Daoy (cell line): ENCODE data around the gene TBC1D2B. TPM values are rescaled to one million over a fixed set of nuclear protein-coding genes. Genes with fewer than 3 reads are reported as not detected.
"Not testable (repeated sequence)": the region's sequence is repeated elsewhere in the genome, so short reads cannot be mapped to it uniquely, and the experiment has no call there.

Experiments used
- DNase-seq: peaks from one replicate; pipeline ENCODE4 v3.0.0-alpha.2; 2015; ENCODE audit warnings: low read depth
- total RNA-seq: library from RNA; depleted of rRNA; stranded (reverse); fragments of >200 nt; shearing (Covaris generic); gene quantifications from 2 replicates; pipeline ENCODE4 v1.2.3, GENCODE V29; 2014

The TBC1D2B gene
- total RNA-seq, 1 experiment from 2014 or later: 8.2 TPM

GRCh38 chr15:78003539-78004008 lies 73.9 kb downstream of the TBC1D2B start:
- DNase-seq: no peak

DNA sequence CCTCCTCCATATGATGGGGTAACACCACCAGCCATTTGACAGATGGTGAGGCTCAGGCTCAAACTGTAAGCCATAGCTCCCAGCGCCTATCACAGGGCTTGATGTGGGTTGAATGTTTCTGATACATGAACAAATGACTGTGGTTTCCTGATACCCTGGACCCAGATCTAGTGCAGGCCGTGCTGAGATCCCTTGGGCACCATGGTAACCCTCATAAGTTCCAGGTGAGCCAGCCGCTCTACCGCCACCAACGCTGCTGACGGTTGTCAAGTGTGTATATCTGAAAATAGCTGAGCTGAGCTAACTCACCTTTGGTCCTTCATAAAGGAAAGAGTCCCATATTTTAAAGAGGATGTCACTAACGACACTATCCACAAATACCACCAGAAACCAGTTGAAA lies 74.5 kb downstream of the TBC1D2B start:
- no peak for DNase-seq

- DNase-seq: no peak
Observed at GRCh38 chr15:78001656-78002055, 75.9 kb downstream of the TBC1D2B start.

- DNase-seq: no peak
Observed at GRCh38 chr15:78000927-78001249, 76.6 kb downstream of the TBC1D2B start.

GRCh38 chr15:78000091-78000926 lies 77.2 kb downstream of the TBC1D2B start:
- peak; percentile 77 for DNase-seq

DNA sequence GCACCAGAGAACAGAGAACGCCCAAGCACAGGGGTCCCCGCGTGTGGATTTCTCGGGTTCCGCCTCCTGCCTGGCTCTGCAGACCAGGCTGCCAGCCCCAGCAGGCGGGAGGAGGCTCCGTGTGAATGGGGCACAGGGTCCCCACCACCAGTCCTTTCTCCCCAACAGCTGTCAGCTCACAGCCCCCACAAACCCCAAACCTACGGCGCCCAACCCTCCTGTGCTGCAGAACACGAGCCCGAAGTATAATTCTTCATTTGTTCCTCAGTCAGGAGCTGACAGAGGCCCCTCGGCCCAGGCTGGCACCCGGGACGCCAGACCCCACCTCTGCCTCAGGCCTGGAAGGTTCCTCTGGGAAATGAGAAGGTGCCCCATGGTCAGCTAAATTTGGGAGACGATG lies 78.0 kb downstream of the TBC1D2B start:
- DNase-seq: no peak

- no peak for DNase-seq
Observed at GRCh38 chr15:77998592-77998991, 78.9 kb downstream of the TBC1D2B start.

GRCh38 chr15:77997761-77998554 lies 79.6 kb downstream of the TBC1D2B start:
- DNase-seq: not testable (repeated sequence)

DNA sequence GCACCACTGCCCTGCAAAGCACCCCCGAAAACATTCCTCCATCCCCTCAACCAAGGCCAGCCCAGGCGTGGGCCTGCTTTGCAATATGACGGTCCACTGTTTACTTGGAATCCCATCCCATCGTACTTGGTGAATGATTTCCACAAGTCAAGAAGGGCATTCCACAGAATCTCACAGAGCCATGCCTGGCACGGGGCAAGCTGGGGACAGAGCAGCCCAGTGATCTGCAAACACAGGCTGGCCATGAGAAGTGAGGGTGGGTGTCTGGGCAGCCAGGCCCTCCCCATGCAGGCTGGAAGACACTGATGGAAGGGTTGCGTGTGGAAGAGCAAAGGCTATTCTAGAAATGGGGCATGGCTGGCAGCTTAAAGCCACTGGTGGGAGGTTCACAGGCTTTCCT lies 80.3 kb downstream of the TBC1D2B start:
- DNase-seq: not testable (repeated sequence)

DNA sequence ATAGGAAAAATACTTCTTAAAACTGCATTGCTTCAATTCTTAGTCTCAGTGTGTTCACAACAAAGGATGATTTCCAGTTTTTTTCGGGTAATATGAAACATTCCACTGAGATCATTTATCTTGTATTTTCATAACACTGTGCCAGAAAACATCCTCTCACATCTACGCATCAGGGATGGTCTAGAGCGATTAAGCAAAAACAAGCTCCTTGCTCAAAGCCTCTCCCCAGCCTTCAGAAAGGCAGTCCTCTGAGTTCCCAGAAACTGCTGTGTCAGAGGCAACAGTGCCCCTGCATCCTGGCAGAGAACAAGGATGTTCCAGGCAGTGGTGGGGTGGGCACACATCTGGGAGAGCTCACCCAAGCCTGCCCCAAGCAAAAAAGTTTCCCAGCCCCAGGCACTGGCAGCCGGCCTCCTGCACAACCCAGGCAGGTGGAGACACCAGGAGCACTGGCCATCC lies 80.8 kb downstream of the TBC1D2B start:
- not testable (repeated sequence) for DNase-seq

- DNase-seq: not testable (repeated sequence)
Observed at GRCh38 chr15:77996226-77996625, 81.3 kb downstream of the TBC1D2B start.

GRCh38 chr15:77995537-77995918 lies 82.0 kb downstream of the TBC1D2B start:
- not testable (repeated sequence) for DNase-seq

DNA sequence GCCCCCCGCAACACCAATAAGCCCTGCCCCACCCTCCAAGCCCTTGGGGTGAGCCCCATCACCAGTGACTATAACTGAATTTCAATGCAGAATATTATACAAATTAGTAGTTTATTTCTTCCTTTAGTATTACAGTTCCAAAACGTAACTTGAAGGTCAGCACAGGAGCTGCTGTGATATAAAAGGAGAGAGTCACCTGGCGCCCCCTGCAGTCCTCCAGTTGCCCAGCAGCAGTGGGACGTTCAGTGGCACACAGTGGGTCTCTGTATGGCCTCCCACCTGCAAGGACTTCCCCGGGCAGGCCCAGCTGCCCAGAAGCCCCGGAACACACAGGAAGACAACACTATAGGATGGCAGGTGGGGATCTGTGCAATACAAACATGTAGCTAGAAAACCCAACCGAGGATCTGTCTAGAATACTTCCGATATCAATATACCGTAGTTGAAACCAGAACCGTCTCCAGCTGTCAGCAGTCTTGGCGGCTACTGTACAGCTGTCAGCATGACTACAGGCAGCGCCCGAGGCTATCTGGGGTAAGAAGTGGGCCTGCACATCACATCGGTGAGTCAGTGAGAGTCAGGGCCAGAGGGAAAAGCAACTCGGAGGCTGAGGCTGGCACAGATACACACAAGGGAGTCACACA lies 82.5 kb downstream of the TBC1D2B start:
- DNase-seq: peak; percentile 93

DNA sequence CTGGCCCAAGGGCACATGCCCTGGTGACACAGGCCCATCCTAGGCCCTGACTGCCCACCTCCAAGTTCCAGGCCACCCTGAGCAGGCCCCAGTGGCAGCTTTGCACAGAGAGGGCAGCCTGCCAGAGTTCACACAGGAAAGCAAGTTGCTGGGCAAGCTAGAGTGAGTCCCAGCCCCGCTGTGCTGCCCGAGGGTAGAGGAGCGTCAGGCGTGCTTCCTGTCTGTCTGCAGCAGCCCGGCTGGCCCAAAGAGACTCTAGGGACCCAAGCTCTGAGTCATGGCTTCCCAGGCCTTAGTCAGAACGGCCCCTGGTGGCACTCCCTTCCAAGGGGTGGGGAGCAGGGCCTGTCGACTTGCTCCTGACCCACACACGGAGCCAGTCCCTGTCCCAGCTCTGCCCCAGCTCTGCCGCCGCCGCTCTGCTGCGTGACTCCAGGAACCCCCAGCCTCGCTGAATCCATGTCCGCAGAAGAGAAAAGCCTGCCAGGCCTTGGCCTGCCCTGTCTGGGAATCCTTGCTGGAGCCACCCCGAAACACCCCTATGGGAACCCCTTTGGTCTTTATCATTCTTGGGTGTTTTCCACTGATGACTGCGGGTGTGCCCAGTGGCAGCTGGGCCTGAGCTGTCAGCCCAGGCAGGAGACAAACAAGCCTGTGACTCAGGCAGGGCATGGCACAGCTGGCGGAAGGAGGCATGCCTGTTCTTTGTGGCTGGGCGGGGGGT lies 83.4 kb downstream of the TBC1D2B start:
- peak; percentile 98 for DNase-seq

DNA sequence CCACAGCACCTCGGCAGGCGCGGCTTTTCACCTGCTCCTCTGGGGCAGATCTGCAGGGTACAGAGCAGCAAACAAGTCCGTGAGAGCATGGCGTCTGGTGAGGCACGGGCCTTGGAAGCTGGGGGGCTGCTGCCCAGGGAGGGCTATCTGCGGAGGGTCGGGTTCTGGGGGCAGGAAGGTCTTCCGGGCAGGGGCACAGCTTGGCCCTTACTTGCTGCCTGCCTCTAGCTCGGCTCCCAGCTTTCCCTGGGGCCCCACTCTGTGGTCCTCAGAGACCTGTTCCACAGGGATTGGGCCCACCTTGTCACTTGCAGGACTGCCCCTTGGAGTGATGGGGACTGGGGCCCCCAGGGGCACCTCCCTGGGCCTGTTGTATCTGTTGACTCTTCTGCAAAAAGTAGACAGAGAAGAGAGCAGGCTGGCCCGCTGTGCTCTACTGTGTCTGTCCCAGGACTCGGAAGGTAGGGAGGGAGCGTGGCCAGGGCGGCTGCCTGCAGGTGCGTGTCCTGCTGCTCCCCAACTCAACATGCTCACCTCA lies 84.1 kb downstream of the TBC1D2B start:
- no peak for DNase-seq

GRCh38 chr15:77992356-77993222 lies 84.9 kb downstream of the TBC1D2B start:
- DNase-seq: no peak

DNA sequence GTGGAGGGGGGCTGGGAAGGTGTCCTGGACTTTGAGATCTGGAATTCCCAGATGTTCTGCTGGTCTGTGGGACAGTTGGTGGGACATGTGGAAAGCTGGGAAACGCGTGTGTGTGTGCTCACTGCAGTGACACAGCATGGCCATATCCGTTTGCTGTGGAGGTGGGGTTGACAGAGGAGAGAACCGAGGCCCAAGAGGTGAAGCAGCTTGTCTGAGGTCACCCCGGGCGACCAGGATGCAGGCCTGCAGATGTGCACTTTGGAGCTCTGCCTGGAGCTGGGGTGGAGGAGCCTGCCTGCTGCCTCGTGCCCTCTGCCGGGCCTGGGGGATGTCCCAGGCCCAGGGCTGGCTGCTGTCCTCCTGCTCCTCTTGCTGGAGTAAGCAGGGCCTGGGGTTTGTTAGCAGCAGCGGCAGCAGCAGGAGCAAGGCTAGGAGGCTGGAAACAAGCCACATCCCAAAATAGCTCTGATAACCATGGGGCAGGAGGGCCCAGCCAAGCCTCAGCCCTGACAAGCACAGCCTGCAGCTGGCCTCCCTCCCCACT lies 85.8 kb downstream of the TBC1D2B start:
- not testable (repeated sequence) for DNase-seq

DNA sequence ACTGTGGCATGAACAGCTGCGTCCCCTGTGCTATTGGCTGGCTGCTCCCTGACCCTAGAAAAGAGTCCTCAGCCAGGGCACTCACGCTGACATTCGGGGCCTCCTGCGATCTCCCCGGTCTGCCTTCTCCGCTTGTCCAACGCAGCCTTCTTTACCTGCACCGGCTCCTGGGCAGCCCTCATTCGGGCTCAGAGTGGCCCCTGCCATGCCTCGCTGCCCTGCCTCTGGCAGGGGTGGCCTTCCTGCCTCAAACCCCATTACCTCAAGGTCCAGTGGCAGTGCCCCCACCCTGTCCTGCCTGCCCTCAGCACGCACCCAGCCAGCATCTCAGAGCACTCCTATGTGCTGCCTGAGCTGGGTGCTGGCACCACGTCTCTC lies 86.5 kb downstream of the TBC1D2B start:
- DNase-seq: no peak

DNA sequence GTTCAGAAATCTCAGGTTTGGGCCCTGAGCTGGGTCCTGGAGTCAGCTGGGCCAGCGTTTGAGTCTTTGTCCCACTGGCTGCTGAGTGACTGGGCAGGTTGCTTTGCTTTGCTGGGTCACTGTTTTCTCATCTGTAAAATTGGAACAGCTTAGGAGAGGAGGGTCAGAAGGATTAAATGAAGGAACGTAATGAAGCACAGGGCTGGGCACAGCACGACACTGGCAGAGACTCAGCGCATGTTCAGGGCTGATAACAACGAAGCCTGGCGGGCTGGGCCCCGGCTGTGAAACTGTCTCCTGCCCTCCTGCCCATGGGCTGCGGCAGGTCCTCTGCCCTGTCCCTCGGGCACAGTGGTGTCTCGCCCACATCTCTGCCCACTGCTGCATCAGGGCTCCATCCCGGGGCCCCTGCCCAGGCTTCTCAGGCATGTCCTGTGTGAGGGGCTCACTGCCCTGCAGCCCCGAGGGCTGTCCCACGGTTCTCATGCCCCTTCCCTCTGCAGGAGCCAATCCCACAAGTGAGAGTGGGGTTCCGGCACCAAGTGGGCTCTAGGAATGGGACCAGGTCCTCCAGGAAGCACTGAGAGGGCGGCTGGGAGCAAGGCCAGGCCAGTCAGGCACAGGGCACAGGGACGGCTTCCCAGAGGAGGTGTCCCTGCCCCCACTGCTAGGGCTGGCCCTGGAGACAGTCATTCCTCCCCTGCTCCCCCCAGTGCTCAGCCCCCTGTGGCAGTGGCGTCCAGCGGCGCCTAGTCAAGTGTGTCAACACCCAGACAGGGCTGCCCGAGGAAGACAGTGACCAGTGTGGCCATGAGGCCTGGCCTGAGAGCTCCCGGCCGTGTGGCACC lies 88.0 kb downstream of the TBC1D2B start:
- DNase-seq: no peak
